GM18505 (cell line): ENCODE measurements around the gene FOXI3.
"Not testable (repeated sequence)": the region's sequence is repeated elsewhere in the genome, so short reads cannot be mapped to it uniquely, and the experiment has no call there.

Source experiments
- ATAC-seq: cut with Tn5 transposase; IDR thresholded peaks from one replicate; pipeline ENCODE4 v1.9.1; 2021; ENCODE audit not compliant: unreplicated experiment
- POLR2A ChIP-seq: IDR thresholded peaks from 4 replicates; pipeline ENCODE4 v1.6.1; 2011; ENCODE audit warnings: borderline replicate concordance; ENCODE audit not compliant: insufficient read depth, insufficient read length; ENCODE audit errors: extremely low read depth

The FOXI3 gene

GRCh38 chr2:88452980-88453582 is 588 bp upstream of the FOXI3 start:
- no peak for ATAC-seq
- TF ChIP-seq POLR2A = no peak

- peak; percentile 31 for ATAC-seq
- TF ChIP-seq POLR2A = no peak
Measured at GRCh38 chr2:88451811-88452564, 505 bp downstream of the FOXI3 start.

- no peak for ATAC-seq
- TF ChIP-seq POLR2A = no peak
Measured at GRCh38 chr2:88450925-88451810, 1.3 kb downstream of the FOXI3 start.

GRCh38 chr2:88450186-88450585 is 2.3 kb downstream of the FOXI3 start:
- no peak for TF ChIP-seq POLR2A
- no peak for ATAC-seq

- TF ChIP-seq POLR2A = no peak
- ATAC-seq = no peak
Measured at GRCh38 chr2:88448248-88448647, 4.2 kb downstream of the FOXI3 start.

- no peak for ATAC-seq
- no peak for TF ChIP-seq POLR2A
Measured at GRCh38 chr2:88443353-88443938, 9.0 kb downstream of the FOXI3 start.

GRCh38 chr2:88442473-88442872 is 10.0 kb downstream of the FOXI3 start:
- ATAC-seq = no peak
- TF ChIP-seq POLR2A = no peak

- ATAC-seq = no peak
- TF ChIP-seq POLR2A = no peak
Measured at GRCh38 chr2:88442061-88442460, 10.4 kb downstream of the FOXI3 start.

GRCh38 chr2:88437010-88437409 is 15.5 kb downstream of the FOXI3 start:
- TF ChIP-seq POLR2A = no peak

GRCh38 chr2:88429929-88430328 is 22.6 kb downstream of the FOXI3 start:
- ATAC-seq = no peak
- no peak for TF ChIP-seq POLR2A

More at GRCh38 chr2:88437010-88437409, 15.5 kb downstream of the FOXI3 start:
- no peak for ATAC-seq

- no peak for TF ChIP-seq POLR2A
- ATAC-seq = no peak
Measured at GRCh38 chr2:88423733-88424132, 28.8 kb downstream of the FOXI3 start.

GRCh38 chr2:88419051-88419450 is 33.4 kb downstream of the FOXI3 start:
- ATAC-seq = not testable (repeated sequence)

GRCh38 chr2:88416016-88416663 is 36.4 kb downstream of the FOXI3 start:
- no peak for TF ChIP-seq POLR2A
- no peak for ATAC-seq

- ATAC-seq = not testable (repeated sequence)
Measured at GRCh38 chr2:88408870-88409269, 43.6 kb downstream of the FOXI3 start.
